SW480 (cell line): ENCODE data around the gene RIPK1.

Source experiments
- DNase-seq: peaks from one replicate; pipeline ENCODE4 v3.0.0-alpha.2; 2016; ENCODE audit warnings: low spot score

RIPK1 gene

GRCh38 chr6:3163248-3163594 lies 94.9 kb downstream of the RIPK1 start:
- DNase-seq = no peak

- DNase-seq = no peak
These were observed 96.1 kb downstream of the RIPK1 start for GRCh38 chr6:3164388-3164787.
